IMR-90 (cell line): Measurements from ENCODE around the gene ATOSA. TPM values are rescaled to one million over a fixed set of nuclear protein-coding genes. Genes with fewer than 3 reads are reported as not detected.

ENCODE experiments used
- ATAC-seq: fragments of 200-7000 bp; cut with Tn5 transposase; 2 replicates; pipeline ENCODE4 v1.9.1; 2020; ENCODE audit warnings: low read depth, mild to moderate bottlenecking, moderate library complexity
- BruUV-seq: library from RNA; stranded (reverse); fragments of 400-500 nt; replicated peaks from 2 replicates; lab custom pipeline; 2021; lab: Mats Ljungman, UMichigan
- CTCF ChIA-PET: fragments of 300-600 bp; formaldehyde crosslinking; extraction: SDS; loops from one replicate; lab custom pipeline; 2021; ENCODE audit warnings: antibody characterized with exemption; lab: Yijun Ruan, JAX
- POLR2A ChIA-PET: fragments of 300-600 bp; sonication (Branson Sonifier 250); formaldehyde crosslinking; loops from one replicate; lab custom pipeline; 2022; ENCODE audit warnings: antibody characterized with exemption; ENCODE audit not compliant: unreplicated experiment; lab: Charles Lee
- DNase-seq: peaks from one replicate; pipeline ENCODE4 v3.0.0; 2013
- H2AFZ ChIP-seq: replicated peaks from 2 replicates; pipeline ENCODE3; 2013; ENCODE audit warnings: low read length, mild to moderate bottlenecking; ENCODE audit not compliant: poor library complexity
- H2AK5ac ChIP-seq: 2 replicates; pipeline ENCODE4 v1.6.1; 2013; ENCODE audit warnings: low read depth, low read length, inconsistent platforms
- H2AK9ac ChIP-seq: replicated peaks from 2 replicates; pipeline ENCODE3; 2013; ENCODE audit warnings: mild to moderate bottlenecking, low read depth, low read length, moderate library complexity; ENCODE audit not compliant: poor library complexity
- H2BK120ac ChIP-seq: 2 replicates; pipeline ENCODE4 v1.6.1; 2013; ENCODE audit warnings: low read depth, low read length, inconsistent platforms
- H2BK15ac ChIP-seq: 3 replicates; pipeline ENCODE4 v1.6.1; 2013; ENCODE audit warnings: low read depth, low read length, inconsistent platforms
- H2BK20ac ChIP-seq: 2 replicates; pipeline ENCODE4 v1.6.1; 2013; ENCODE audit warnings: low read depth, mild to moderate bottlenecking, inconsistent platforms, low read length, moderate library complexity
- H2BK5ac ChIP-seq: 2 replicates; pipeline ENCODE4 v1.6.1; 2013; ENCODE audit warnings: mild to moderate bottlenecking, low read depth, low read length, inconsistent platforms; ENCODE audit not compliant: poor library complexity, severe bottlenecking
- H3K14ac ChIP-seq: replicated peaks from 2 replicates; pipeline ENCODE4 v1.6.1; 2013; ENCODE audit warnings: low read depth, low read length, inconsistent platforms
- H3K18ac ChIP-seq: 2 replicates; pipeline ENCODE4 v1.6.1; 2013; ENCODE audit warnings: low read depth, low read length, control low read depth
- H3K23ac ChIP-seq: 2 replicates; pipeline ENCODE4 v1.6.1; 2013; ENCODE audit warnings: low read depth, low read length, inconsistent platforms
- H3K27ac ChIP-seq: 2 replicates; pipeline ENCODE4 v1.5.1; 2013; ENCODE audit warnings: mild to moderate bottlenecking, control low read depth, low read length; ENCODE audit not compliant: insufficient read depth
- H3K27me3 ChIP-seq: 2 replicates; pipeline ENCODE4 v1.6.1; 2013; ENCODE audit warnings: low read length; ENCODE audit not compliant: control insufficient read depth, insufficient read depth
- H3K36me3 ChIP-seq: 2 replicates; pipeline ENCODE4 v1.6.1; 2013; ENCODE audit warnings: low read length, mixed read lengths; ENCODE audit not compliant: control insufficient read depth, insufficient read depth
- H3K4ac ChIP-seq: 2 replicates; pipeline ENCODE4 v1.6.1; 2013; ENCODE audit warnings: low read depth, low read length, inconsistent platforms
- H3K4me1 ChIP-seq: 2 replicates; pipeline ENCODE4 v1.6.1; 2013; ENCODE audit warnings: low read length, mixed read lengths; ENCODE audit not compliant: control insufficient read depth, insufficient read depth
- H3K4me2 ChIP-seq: 2 replicates; pipeline ENCODE4 v1.6.1; 2013; ENCODE audit warnings: low read depth, mild to moderate bottlenecking, control low read depth, low read length, moderate library complexity
- H3K4me3 ChIP-seq: 2 replicates; pipeline ENCODE4 v1.5.1; 2013; ENCODE audit warnings: low read depth, mild to moderate bottlenecking, control low read depth, low read length, moderate library complexity; ENCODE audit not compliant: insufficient read depth
- H3K56ac ChIP-seq: 2 replicates; pipeline ENCODE4 v1.6.1; 2013; ENCODE audit warnings: low read length, inconsistent platforms; ENCODE audit not compliant: insufficient read depth; ENCODE audit errors: extremely low read depth
- H3K79me1 ChIP-seq, 2 experiments: 2 replicates each; pipeline ENCODE4 v1.6.1; 2013; ENCODE audit warnings: low read length in 2 of 2, inconsistent platforms in 1 of 2, low read depth in 1 of 2
- H3K9ac ChIP-seq: 2 replicates; pipeline ENCODE4 v1.6.1; 2013; ENCODE audit warnings: low read depth, low read length, control low read depth
- H3K9me1 ChIP-seq: 2 replicates; pipeline ENCODE4 v1.6.1; 2013; ENCODE audit warnings: low read length, inconsistent platforms; ENCODE audit not compliant: insufficient read depth
- H3K9me3 ChIP-seq: 2 replicates; pipeline ENCODE4 v1.6.1; 2013; ENCODE audit warnings: low read length; ENCODE audit not compliant: control insufficient read depth, insufficient read depth
- H4K20me1 ChIP-seq: 2 replicates; pipeline ENCODE4 v1.6.1; 2013; ENCODE audit warnings: low read length, inconsistent platforms; ENCODE audit not compliant: insufficient read depth
- H4K5ac ChIP-seq: 2 replicates; pipeline ENCODE4 v1.6.1; 2013; ENCODE audit warnings: mild to moderate bottlenecking, low read depth, low read length, control low read depth
- H4K8ac ChIP-seq, 2 experiments: 2 replicates each; pipeline ENCODE4 v1.6.1; 2013; ENCODE audit warnings: low read depth in 2 of 2, low read length in 2 of 2, control low read depth in 1 of 2, inconsistent platforms in 1 of 2
- H4K91ac ChIP-seq: 2 replicates; pipeline ENCODE4 v1.6.1; 2013; ENCODE audit warnings: low read depth, low read length, inconsistent platforms; ENCODE audit not compliant: insufficient read depth
- CEBPB ChIP-seq: IDR thresholded peaks from 2 replicates; pipeline ENCODE4 v1.6.1; 2012; ENCODE audit warnings: low read depth, low read length, improper control_type of control experiment
- ELK1 ChIP-seq: fragments of 150-350 bp; IDR thresholded peaks from 2 replicates; pipeline ENCODE4 v1.6.1; 2016; ENCODE audit warnings: low read depth, mild to moderate bottlenecking, low read length, moderate library complexity, borderline replicate concordance
- FOS ChIP-seq: fragments of 150-350 bp; IDR thresholded peaks from 2 replicates; pipeline ENCODE4 v1.6.1; 2016; ENCODE audit warnings: low read depth, low read length
- MAFK ChIP-seq: IDR thresholded peaks from 2 replicates; pipeline ENCODE4 v1.6.1; 2012; ENCODE audit warnings: low read depth, low read length, improper control_type of control experiment
- MAZ ChIP-seq: IDR thresholded peaks from 2 replicates; pipeline ENCODE4 v1.6.1; 2012; ENCODE audit warnings: low read depth, mild to moderate bottlenecking, low read length, improper control_type of control experiment, moderate library complexity, borderline replicate concordance
- MXI1 ChIP-seq: IDR thresholded peaks from 2 replicates; pipeline ENCODE4 v1.6.1; 2012; ENCODE audit warnings: low read depth, mild to moderate bottlenecking, low read length, moderate library complexity, borderline replicate concordance
- POLR2A ChIP-seq: IDR thresholded peaks from 2 replicates; pipeline ENCODE4 v1.6.1; 2012; ENCODE audit warnings: mild to moderate bottlenecking, low read depth, low read length
- RAD21 ChIP-seq: IDR thresholded peaks from 2 replicates; pipeline ENCODE4 v1.6.1; 2012; ENCODE audit warnings: low read length, improper control_type of control experiment
- RCOR1 ChIP-seq: IDR thresholded peaks from 2 replicates; pipeline ENCODE4 v1.6.1; 2012; ENCODE audit warnings: mild to moderate bottlenecking, low read length, improper control_type of control experiment; ENCODE audit not compliant: insufficient replicate concordance
- RFX5 ChIP-seq: IDR thresholded peaks from 2 replicates; pipeline ENCODE4 v1.8.0; 2012; ENCODE audit warnings: low read depth, mild to moderate bottlenecking, low read length, moderate library complexity
- SMC3 ChIP-seq: fragments of 150-350 bp; IDR thresholded peaks from 2 replicates; pipeline ENCODE4 v1.6.1; 2016; ENCODE audit warnings: low read depth, mild to moderate bottlenecking, antibody characterized with exemption, low read length, moderate library complexity
- USF2 ChIP-seq: fragments of 150-350 bp; IDR thresholded peaks from 2 replicates; pipeline ENCODE4 v1.6.1; 2017; ENCODE audit warnings: mild to moderate bottlenecking, antibody characterized with exemption, low read length, low read depth
- WGBS, 2 experiments: methylation state at CpG; one replicate each; pipeline versions ENCODE4 v1.1.5 to v1.1.7; 2013; ENCODE audit warnings: missing lambda C conversion rate in 2 of 2; ENCODE audit not compliant: insufficient read length in 1 of 2; ENCODE audit errors: extremely low coverage in 2 of 2; 5-methylcytosine and 5-hydroxymethylcytosine counted together
- dilution Hi-C: fragments of 300-500 bp; cut with HindIII; formaldehyde crosslinking; loops from one replicate; pipeline ENCODE4 v1.14.3; 2018; ENCODE audit warnings: low sequenced_read_pairs; ENCODE audit not compliant: unreplicated experiment
- in situ Hi-C: fragments of 300-500 bp; cut with MboI; formaldehyde crosslinking; loops from 3 replicates; pipeline ENCODE4 v1.14.3; 2019; ENCODE audit warnings: low sequenced_read_pairs, inconsistent platforms, mixed read lengths
- intact Hi-C: fragments of 100-400 bp; cut with micrococcal nuclease; formaldehyde crosslinking; loops from 2 replicates; pipeline ENCODE4 v1.10.0; 2022
- polyA plus RNA-seq, 3 experiments: library from polyadenylated mRNA; depleted of rRNA; stranded (reverse); fragments of >200 nt; gene quantifications; 2 replicates each; pipeline ENCODE4 v1.2.3, GENCODE V29; 2012; ENCODE audit warnings: low replicate concordance in 1 of 3
- total RNA-seq: library from RNA; depleted of rRNA; stranded (reverse); fragments of >200 nt; gene quantifications from 2 replicates; pipeline ENCODE4 v1.2.3, GENCODE V29; 2012
- TF ChIP-seq, protein P1 (sequence below): conservative IDR thresholded peaks from 2 replicates; pipeline ENCODE4 v1.5.1; 2012; ENCODE audit warnings: mild to moderate bottlenecking, low read depth, low read length, improper control_type of control experiment

ATOSA gene
- total and polyA plus RNA-seq, 2 of the 4 experiments (the other 2 are of a cell fraction) = 13.2 to 17.2 TPM

- Histone ChIP-seq H3K36me3 (no peaks in the 10 kb centered on the region), H3K9me3 (no peaks in the 10 kb centered on the region), H4K8ac (no peak overlapping the region), H3K23ac (no peak overlapping the region), H3K4me2 (no peak overlapping the region), H2BK20ac (no peak overlapping the region), H2BK15ac (no peak overlapping the region), H3K56ac (no peak overlapping the region), H2BK120ac (no peak overlapping the region), H3K9ac (no peak overlapping the region), H3K9me1 (no peaks in the 10 kb centered on the region), H3K27me3 (peaks cover 7% of the 10 kb centered on the region), H4K5ac (no peak overlapping the region), H4K20me1 (no peaks in the 10 kb centered on the region), H3K4ac (no peak overlapping the region), H3K79me1 (no peaks in the 10 kb centered on the region), H2AFZ (no peak overlapping the region), H3K14ac (no peak overlapping the region), H2AK9ac (no peak overlapping the region), H4K91ac (no peak overlapping the region), H2AK5ac (no peak overlapping the region), H3K18ac (no peak overlapping the region), H2BK5ac (no peak overlapping the region), H3K4me1 (no peaks in the 10 kb centered on the region), H3K4me3 (no peak overlapping the region), H3K27ac (no peak overlapping the region)
- in situ Hi-C loops = no loop called here
- ChIA-PET POLR2A (no interaction called here), CTCF (no interaction called here)
- intact Hi-C loops = no loop called here
- no TSS peak for BruUV-seq
- TF ChIP-seq RCOR1 (no peak), ELK1 (no peak), FOS (no peak), RAD21 (no peak), MAZ (no peak), MAFK (no peak), SMC3 (no peak), MXI1 (no peak), POLR2A (no peak), USF2 (no peak), CEBPB (no peak), RFX5 (no peak)
- TF ChIP-seq, protein P1, sequence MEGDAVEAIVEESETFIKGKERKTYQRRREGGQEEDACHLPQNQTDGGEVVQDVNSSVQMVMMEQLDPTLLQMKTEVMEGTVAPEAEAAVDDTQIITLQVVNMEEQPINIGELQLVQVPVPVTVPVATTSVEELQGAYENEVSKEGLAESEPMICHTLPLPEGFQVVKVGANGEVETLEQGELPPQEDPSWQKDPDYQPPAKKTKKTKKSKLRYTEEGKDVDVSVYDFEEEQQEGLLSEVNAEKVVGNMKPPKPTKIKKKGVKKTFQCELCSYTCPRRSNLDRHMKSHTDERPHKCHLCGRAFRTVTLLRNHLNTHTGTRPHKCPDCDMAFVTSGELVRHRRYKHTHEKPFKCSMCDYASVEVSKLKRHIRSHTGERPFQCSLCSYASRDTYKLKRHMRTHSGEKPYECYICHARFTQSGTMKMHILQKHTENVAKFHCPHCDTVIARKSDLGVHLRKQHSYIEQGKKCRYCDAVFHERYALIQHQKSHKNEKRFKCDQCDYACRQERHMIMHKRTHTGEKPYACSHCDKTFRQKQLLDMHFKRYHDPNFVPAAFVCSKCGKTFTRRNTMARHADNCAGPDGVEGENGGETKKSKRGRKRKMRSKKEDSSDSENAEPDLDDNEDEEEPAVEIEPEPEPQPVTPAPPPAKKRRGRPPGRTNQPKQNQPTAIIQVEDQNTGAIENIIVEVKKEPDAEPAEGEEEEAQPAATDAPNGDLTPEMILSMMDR = no peak
- DNase-seq (no peak), ATAC-seq (no peak)
- no CpG with 5 or more reads among the region's 5 CpGs for WGBS, 2 experiments
- dilution Hi-C loops = no loop called here
These were observed 36.2 kb upstream of the ATOSA start for GRCh38 chr15:52715411-52715810.
